KOPT-K1 (cell line): ENCODE data around the gene UBFD1.

ENCODE experiments used
- H3K27ac ChIP-seq: fragments of 200-600 bp; sonication (generic); 2 replicates; pipeline ENCODE4 v1.5.1; 2016; ENCODE audit warnings: antibody characterized with exemption, mild to moderate bottlenecking, low read depth, low read length; ENCODE audit not compliant: poor library complexity, severe bottlenecking
- H3K36me3 ChIP-seq: fragments of 200-600 bp; sonication (generic); 2 replicates; pipeline ENCODE4 v1.5.1; 2017; ENCODE audit warnings: antibody characterized with exemption, mild to moderate bottlenecking, low read length, moderate library complexity; ENCODE audit not compliant: insufficient read depth
- H3K9me3 ChIP-seq: fragments of 200-600 bp; sonication (generic); 2 replicates; pipeline ENCODE4 v1.5.1; 2017; ENCODE audit warnings: antibody characterized with exemption, low read length, mild to moderate bottlenecking; ENCODE audit not compliant: insufficient read depth, poor library complexity, severe bottlenecking

The UBFD1 gene

GRCh38 chr16:23520500-23520899 is 37.0 kb upstream of the UBFD1 start:
- Histone ChIP-seq H3K36me3 (peaks cover 55% of the 10 kb centered on the region), H3K27ac (no peak overlapping the region), H3K9me3 (no peaks in the 10 kb centered on the region)

GRCh38 chr16:23521037-23521743 is 36.3 kb upstream of the UBFD1 start:
- H3K9me3 ChIP-seq: no peaks in the 10 kb centered on the region
- H3K27ac ChIP-seq: no peak overlapping the region
- peaks cover 59% of the 10 kb centered on the region for H3K36me3 ChIP-seq

- no peak overlapping the region for H3K27ac ChIP-seq
- peaks cover 65% of the 10 kb centered on the region for H3K36me3 ChIP-seq
These were observed 35.6 kb upstream of the UBFD1 start for GRCh38 chr16:23521965-23522364.

GRCh38 chr16:23523321-23523720 is 34.2 kb upstream of the UBFD1 start:
- H3K36me3 ChIP-seq: peaks cover 79% of the 10 kb centered on the region
- H3K9me3 ChIP-seq: no peaks in the 10 kb centered on the region
- H3K27ac ChIP-seq: no peak overlapping the region

More at GRCh38 chr16:23521965-23522364, 35.6 kb upstream of the UBFD1 start:
- no peaks in the 10 kb centered on the region for H3K9me3 ChIP-seq

GRCh38 chr16:23523876-23524385 is 33.6 kb upstream of the UBFD1 start:
- Histone ChIP-seq H3K27ac (no peak overlapping the region), H3K9me3 (no peaks in the 10 kb centered on the region), H3K36me3 (peaks cover 84% of the 10 kb centered on the region)

- Histone ChIP-seq H3K27ac (no peak overlapping the region), H3K36me3 (peaks cover 84% of the 10 kb centered on the region), H3K9me3 (no peaks in the 10 kb centered on the region)
These were observed 32.6 kb upstream of the UBFD1 start for GRCh38 chr16:23524886-23525285.

- Histone ChIP-seq H3K36me3 (peaks cover 88% of the 10 kb centered on the region), H3K27ac (no peak overlapping the region), H3K9me3 (no peaks in the 10 kb centered on the region)
These were observed 29.4 kb upstream of the UBFD1 start for GRCh38 chr16:23527961-23528643.

GRCh38 chr16:23528644-23529310 is 28.8 kb upstream of the UBFD1 start:
- H3K27ac ChIP-seq: no peak overlapping the region
- H3K36me3 ChIP-seq: peaks cover 88% of the 10 kb centered on the region
- H3K9me3 ChIP-seq: no peaks in the 10 kb centered on the region

GRCh38 chr16:23530062-23530461 is 27.5 kb upstream of the UBFD1 start:
- peaks cover 88% of the 10 kb centered on the region for H3K36me3 ChIP-seq

GRCh38 chr16:23532448-23532847 is 25.1 kb upstream of the UBFD1 start:
- Histone ChIP-seq H3K9me3 (no peaks in the 10 kb centered on the region), H3K36me3 (peaks cover 91% of the 10 kb centered on the region)

More at GRCh38 chr16:23530062-23530461, 27.5 kb upstream of the UBFD1 start:
- Histone ChIP-seq H3K27ac (no peak overlapping the region), H3K9me3 (no peaks in the 10 kb centered on the region)

GRCh38 chr16:23534868-23535860 is 22.4 kb upstream of the UBFD1 start:
- Histone ChIP-seq H3K9me3 (no peaks in the 10 kb centered on the region), H3K36me3 (peaks cover 91% of the 10 kb centered on the region), H3K27ac (no peak overlapping the region)

More at GRCh38 chr16:23532448-23532847, 25.1 kb upstream of the UBFD1 start:
- no peak overlapping the region for H3K27ac ChIP-seq

GRCh38 chr16:23535901-23536300 is 21.6 kb upstream of the UBFD1 start:
- Histone ChIP-seq H3K36me3 (peaks cover 96% of the 10 kb centered on the region), H3K9me3 (no peaks in the 10 kb centered on the region), H3K27ac (no peak overlapping the region)

GRCh38 chr16:23537390-23537789 is 20.1 kb upstream of the UBFD1 start:
- Histone ChIP-seq H3K9me3 (no peaks in the 10 kb centered on the region), H3K27ac (no peak overlapping the region), H3K36me3 (peaks cover 98% of the 10 kb centered on the region)

GRCh38 chr16:23538919-23539278 is 18.6 kb upstream of the UBFD1 start:
- peaks cover 98% of the 10 kb centered on the region for H3K36me3 ChIP-seq

More at GRCh38 chr16:23538919-23539278, 18.6 kb upstream of the UBFD1 start:
- Histone ChIP-seq H3K27ac (no peak overlapping the region), H3K9me3 (no peaks in the 10 kb centered on the region)
